GM19438 (cell line): ENCODE results near the gene ONECUT1.

Source experiments
- ATAC-seq: cut with Tn5 transposase; IDR thresholded peaks from one replicate; pipeline ENCODE4 v1.9.1; 2021; ENCODE audit warnings: low read depth; ENCODE audit not compliant: unreplicated experiment

ONECUT1 gene

GRCh38 chr15:52797625-52798501 lies 7.7 kb upstream of the ONECUT1 start:
- ATAC-seq = no peak

GRCh38 chr15:52796753-52797520 lies 6.8 kb upstream of the ONECUT1 start:
- no peak for ATAC-seq

GRCh38 chr15:52796228-52796521 lies 6.0 kb upstream of the ONECUT1 start:
- ATAC-seq = no peak

GRCh38 chr15:52795464-52796227 lies 5.5 kb upstream of the ONECUT1 start:
- ATAC-seq = no peak

GRCh38 chr15:52794665-52795463 lies 4.7 kb upstream of the ONECUT1 start:
- no peak for ATAC-seq

- no peak for ATAC-seq
Observed at GRCh38 chr15:52791776-52792175, 1.6 kb upstream of the ONECUT1 start.

GRCh38 chr15:52790941-52791751 lies 1.0 kb upstream of the ONECUT1 start:
- ATAC-seq = no peak

- peak; percentile 22 for ATAC-seq
Observed at GRCh38 chr15:52789601-52790168, 451 bp downstream of the ONECUT1 start.

GRCh38 chr15:52789008-52789600 lies 1.0 kb downstream of the ONECUT1 start:
- no peak for ATAC-seq

- no peak for ATAC-seq
Observed at GRCh38 chr15:52788099-52788986, 1.8 kb downstream of the ONECUT1 start.

GRCh38 chr15:52787549-52788098 lies 2.5 kb downstream of the ONECUT1 start:
- ATAC-seq = no peak

- no peak for ATAC-seq
Observed at GRCh38 chr15:52787123-52787503, 3.0 kb downstream of the ONECUT1 start.

GRCh38 chr15:52786436-52787122 lies 3.6 kb downstream of the ONECUT1 start:
- no peak for ATAC-seq

- ATAC-seq = no peak
Observed at GRCh38 chr15:52785672-52786406, 4.3 kb downstream of the ONECUT1 start.

GRCh38 chr15:52784799-52785671 lies 5.1 kb downstream of the ONECUT1 start:
- ATAC-seq = no peak
